NCI-H446 (cell line): Measurements from ENCODE around the gene ARSJ.
"Not testable (repeated sequence)": the region's sequence is repeated elsewhere in the genome, so short reads cannot be mapped to it uniquely, and the experiment has no call there.

Experiments
- DNase-seq, 2 experiments: peaks; one replicate each; lab custom pipeline; 2025; lab: John Stamatoyannopoulos, UW

ARSJ gene

DNA sequence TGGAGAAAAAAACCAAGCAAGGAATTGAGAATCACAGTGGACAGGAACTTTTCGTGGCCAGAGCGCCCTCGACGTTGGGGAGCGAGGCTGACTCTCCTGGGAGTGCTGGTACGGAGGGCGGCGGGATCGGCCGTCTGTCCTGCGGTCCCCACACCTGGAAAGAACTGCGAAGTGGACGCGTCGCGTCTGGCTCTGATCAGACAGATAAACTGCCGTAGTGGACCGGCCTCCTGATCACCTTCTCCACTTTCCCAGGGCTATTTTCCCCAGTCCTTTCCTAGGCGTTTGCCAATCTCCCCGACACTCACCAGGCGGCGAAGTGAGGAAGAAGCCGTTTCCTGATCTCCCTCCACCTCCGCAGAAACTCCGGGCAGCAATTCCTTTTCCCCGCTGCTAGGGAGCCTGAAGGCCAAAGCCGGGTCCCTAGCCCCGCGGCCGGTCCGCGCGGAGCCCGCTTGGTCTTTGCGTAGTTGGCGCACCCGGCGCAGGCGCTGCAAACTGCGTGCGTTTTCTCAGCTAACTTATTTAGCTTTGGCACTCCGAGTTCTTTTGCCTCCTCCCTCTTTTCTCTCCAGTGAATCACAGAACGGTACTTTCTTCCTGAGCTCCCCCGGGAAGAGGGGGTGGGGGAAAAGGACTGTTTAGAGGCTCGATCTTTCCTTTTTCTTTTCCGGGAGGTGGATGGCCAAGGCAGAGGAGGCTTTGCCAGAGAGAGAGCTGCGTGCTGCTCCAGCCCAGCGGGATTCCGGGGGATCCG, at the start of gene ARSJ:
Gene ARSJ, minus strand, starts transcription at position 500 of the 757 bp plus-strand sequence. CDS start 813 bp downstream, outside the sequence.
- DNase-seq = peak; percentile 28 to 58

DNA sequence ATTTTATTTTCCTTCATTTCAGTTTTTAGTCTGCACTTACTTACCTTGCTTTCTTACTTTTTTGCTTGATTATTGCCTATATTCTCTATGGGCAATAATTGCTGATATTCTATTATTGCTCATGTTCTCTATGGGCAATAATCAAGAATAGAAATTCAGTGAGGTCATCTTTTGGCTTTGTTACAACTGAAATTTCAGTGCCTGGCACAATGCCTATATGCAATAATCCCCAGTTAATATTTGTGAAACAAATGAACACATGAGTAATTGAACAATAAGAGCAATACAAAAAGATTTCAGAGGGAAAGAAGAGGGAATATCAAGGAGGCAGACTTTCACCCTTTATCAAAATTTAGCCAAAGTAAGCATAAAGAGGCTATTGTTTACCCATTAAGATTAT, 48.6 kb upstream of the ARSJ start:
- DNase-seq = peak; percentile 19 to 58

DNA sequence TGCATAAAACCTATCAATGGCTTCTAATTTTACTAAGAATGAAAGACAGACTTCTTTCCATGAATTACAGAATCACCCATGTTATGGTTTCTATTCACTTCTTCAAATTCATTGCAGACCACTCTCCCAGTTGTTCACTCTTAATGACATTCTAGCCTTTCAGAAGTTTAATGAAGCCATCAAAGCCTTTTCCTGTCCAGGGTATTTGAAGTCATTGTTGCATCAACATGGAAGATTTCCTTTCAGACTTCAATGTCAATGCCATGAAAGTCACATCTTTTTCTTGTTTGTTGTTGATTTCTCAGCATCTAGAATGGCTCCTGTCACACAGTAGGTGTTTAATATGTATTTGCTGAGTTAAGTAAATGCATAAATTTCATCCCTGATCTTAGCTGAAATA, 48.1 kb upstream of the ARSJ start:
- DNase-seq = no peak

DNA sequence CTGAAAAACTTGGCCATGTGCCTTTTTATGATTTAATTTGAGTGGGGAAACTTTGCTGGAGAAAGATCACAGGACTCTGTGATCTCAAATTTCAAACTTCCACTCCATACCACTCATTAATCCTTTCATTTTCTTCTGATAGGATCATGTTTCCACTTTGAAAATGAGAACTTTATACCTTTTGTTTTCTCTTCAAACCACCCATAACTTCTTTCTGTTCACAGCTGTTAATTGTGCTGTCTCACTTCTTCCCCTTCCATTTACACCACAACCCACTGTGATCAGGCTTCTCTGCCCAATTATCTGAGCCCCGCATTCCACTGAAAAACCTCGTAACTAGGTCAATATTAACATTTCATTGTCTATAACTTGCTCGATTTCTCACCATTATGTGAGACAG, 47.0 kb upstream of the ARSJ start:
- no peak for DNase-seq

DNA sequence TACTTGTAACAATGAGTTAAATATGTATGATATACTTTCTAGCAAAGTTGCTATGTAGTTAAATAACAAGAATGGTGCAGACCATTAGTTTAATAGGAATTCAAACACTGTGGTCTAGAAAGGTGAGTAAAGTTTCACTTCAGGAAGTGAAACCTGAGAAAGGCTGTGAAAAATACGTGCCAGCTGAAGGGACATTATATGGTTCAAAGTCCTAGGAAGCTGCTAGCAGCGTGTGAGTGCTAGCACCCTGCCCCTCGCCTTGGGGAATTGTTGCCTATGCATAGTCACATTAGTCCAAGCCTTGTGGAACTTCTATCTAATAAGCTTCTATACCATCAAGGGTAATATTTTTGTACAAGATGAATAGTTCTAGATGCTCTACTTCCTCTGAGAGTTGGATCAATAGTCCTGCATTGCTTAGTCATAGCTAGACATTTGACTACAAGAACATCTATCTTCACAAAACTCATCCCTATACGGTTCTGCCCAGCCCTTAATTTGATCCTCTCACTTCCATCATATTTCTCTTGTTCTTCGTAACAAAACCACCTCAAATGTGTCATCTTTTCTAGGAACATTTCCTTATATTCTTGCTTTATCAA, 45.8 kb upstream of the ARSJ start:
- no peak for DNase-seq

DNA sequence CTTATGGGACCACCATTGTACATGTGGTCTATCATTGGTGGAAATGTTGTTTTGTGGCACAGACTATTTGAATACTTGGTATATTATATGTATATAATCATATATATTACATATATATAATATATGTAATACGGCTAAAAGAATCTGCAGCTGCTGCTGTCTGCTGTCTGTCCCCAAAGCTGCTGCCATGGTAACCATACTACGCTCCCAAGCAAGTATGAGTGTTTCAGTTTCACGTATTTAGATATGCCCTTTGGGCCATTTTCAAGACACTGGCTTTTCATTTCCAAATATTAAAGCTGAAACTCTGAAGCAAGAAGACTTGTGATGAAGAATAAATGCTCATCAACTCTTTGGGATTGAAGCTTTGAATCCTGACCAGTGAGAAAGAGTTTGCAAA, 42.0 kb upstream of the ARSJ start:
- no peak for DNase-seq

DNA sequence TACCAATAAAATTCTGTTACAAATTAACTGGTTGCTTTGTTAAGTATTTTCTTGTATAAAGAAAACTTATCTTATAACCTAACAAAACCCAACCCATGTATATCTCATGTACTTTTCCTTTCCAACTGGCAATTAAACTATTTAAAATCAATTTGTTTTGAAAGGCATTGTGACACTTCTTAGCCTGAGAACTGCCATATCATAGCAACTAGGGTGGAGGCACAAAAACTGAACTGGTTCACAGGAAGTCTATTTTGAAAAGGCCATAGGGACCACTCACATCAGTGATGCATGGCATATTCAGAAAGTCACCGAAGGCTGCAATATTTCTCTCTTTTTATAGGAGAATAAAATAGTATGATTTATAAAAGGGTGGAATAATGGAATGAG, 40.5 kb upstream of the ARSJ start:
- DNase-seq = no peak

DNA sequence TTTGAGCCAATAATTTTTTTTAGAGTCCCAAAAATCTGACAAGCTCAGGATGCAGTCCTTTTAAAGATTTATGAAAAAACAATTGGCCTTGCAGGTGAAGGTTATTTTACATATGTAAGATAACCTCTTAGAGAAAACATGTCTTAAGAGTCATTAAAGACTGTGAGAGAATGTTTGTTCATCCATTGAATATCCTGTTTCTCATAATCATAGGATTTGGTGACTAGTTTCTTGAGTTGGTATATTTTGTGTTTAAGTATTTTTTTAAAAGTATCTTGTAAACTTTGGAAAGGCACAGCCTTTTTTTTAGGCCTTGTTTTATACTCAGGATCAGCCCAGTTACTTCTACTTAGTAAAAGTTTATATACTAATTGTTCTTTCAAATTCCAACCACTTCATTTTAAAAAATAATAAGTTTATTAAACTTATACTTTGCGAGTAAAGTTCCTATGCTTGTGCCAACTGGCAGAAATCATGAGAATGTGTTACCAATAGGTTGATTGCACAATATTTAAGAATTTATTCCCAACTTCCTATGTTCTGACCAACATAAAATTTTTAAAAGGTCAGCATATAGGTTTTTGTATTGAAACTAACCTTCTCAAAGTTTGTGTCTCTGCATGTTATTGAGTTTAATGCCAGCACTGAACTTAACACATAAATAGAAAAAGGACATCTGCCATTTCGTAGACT, 40.0 kb upstream of the ARSJ start:
- DNase-seq = no peak

DNA sequence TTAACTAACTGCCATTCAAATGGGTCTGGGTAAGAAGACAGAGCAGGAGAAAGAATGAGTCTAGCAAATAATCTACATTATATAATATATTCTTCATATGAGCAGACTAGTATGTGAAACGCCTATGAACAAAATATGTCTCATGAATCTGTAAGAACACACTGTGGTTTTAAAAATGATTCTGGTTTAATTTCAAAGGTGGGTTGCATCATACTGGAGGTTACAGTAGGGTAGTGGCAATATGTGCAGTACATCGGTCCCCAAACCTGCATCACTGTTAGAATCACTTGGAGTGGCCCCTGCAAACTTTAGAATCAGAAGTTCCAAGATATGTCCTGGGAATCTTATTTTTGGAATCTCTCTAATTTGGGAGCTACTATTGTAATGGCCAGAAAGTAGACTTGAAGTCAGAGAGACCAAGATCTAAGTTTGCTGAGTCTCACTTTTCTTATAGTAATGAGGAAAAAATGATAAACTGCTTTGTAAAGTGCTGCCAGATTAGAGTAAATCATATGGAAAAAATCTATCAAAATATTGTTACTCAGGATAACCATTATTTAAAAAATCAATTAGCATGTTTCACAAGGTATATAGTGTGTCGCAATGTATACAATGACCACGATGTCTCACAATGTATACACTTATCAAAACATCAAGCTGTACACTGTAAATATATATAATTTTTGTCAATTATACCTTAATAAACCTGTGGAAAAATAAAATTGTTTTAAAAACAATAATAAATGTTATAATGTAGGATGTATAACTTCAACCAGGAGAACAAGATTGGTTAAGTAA, 37.9 kb upstream of the ARSJ start:
- no peak for DNase-seq

DNA sequence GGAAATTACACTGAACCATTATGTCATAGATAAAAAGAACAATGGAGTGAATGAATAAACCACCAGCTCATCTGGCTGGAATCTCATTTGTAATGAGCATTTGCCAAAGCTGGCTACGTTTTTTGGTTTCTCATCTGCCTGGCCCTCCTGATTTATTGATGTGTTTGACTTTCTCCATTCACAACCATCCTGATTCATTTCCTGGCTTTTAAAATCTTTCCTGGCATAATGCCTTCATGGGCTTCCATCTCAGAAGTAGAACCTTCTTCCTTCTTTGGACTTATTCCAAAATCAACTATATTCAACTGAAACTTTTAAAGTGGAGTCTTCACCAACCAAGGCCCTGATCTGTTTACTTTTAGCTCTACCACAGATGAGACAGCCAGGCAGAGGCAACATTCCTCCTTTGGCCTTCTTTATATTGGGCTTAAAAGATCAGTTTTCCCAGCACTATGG, 36.0 kb upstream of the ARSJ start:
- peak; percentile 73 to 96 for DNase-seq

DNA sequence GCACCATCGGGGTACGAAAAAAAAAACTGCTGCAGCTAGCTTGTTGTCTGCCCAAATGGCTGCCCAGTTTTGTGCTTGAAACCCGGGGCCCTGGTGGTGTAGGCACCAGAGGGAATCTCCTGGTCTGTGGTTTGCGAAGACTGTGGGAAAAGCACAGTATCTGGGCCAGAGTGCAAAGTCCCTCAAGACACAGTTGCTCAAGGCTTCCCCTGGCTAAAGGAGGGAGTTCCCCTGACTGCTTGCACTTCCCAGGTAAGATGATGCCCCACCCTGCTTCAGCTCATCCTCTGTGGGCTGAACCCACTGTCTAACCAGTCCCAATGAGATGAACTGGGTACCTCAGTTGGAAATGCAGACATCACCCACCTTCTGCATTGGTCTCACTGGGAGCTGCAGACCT, 33.8 kb upstream of the ARSJ start:
- DNase-seq = not testable (repeated sequence)

DNA sequence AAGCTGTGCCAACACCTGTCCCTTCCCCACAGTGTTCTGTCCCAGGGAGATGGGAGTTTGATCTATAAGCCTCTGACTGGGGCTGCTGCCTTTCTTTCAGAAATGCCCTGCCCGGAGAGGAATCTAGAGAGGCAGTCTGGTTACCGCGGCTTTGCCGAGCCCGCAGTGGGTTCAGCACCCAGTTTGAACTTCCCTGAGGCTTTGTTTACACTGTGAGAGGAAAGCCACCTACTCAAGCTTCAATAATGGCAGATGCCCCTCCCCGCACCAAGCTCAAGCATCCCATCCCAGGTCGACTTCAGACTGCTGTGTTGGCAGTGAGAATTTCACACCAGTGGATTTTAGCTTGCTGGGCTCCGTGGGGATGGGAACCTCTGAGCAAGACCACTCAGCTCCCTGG, 33.3 kb upstream of the ARSJ start:
- DNase-seq = no peak

DNA sequence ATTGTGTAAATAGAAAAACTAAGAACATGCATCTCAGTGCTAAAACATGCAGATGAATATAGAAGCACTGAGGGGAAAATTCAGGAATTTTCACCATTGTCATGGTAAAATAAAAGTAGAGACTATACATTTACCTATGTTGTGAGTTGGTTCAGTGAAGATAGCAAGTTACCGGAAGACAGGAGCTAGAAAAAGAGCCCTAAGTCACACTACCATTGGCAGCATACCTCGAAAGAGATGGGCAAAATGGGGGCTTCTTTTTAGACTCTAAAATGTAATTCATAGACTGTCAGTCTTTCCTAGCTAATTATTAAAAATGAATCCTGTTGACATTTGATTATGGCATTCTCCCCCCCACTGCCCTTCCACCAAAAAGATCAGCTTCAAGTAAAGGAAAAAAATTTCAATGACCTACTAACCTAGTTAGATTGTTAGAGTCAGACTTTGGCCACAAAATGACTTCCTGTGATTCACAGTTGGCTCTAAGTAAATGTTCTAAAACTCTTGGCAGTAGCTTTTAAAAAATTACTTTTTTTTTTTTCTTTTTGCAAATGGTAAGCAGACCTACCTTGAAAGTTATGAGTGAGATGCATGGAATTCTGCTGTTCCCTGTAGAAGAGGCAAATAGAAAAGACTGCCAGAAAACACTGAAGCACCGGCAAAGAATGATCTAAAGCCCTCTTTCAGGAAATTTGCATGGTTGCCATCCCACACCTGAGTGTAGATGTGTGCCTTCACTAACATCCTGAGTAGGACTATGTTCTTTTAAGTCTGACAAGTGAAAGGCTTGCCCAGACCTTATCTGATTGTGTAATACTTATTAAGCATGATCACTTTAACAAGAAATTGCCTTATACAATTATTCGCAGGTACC, 26.4 kb upstream of the ARSJ start:
- no peak for DNase-seq

DNA sequence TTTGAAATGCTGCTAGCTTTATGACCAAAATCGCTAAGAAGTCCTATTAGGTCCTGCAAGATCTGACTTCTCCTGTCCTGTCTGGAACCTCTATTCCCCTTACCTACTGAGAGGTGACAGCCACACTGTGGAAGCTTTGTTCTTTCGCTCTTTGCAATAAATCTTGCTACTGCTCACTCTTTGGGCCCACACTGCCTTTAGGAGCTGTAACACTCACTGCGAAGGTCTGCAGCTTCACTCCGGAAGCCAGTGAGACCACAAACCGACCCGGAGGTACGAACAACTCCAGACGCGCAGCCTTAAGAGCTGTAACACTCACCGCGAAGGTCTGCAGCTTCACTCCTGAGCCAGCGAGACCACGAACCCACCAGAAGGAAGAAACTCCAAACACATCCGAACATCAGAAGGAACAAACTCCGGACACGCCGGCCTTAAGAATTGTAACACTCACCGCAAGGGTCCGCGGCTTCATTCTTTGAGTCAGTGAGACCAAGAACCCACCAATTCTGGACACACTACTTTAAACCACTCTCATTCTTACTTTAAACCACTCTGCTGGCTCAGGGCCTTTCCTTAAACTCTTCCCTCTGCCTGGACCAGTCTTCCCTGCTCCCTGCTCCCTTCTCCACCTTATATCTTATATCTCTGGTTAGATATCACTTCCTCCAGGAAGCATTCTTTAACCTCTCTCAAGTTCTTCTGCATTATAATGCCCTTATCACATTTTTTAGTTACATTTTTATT, 25.2 kb upstream of the ARSJ start:
- not testable (repeated sequence) for DNase-seq

DNA sequence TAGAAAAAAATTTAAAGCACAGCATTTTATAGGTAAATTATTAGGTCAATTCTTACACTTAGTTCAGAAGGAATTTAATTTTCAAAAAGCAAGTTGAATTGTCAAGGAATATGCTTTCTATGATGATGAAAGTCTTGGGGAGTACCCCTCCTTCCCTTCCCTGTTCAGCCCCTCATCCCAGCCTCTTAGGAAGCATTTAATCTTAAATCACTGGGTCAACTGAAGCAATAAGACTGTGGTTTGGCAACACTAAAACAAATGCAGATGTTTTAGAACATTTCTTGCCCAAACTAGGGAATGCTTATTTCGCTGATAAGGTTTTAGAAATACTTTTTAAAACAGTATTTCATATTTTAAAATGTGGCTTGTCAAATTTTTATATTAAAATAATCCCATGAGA, 19.1 kb upstream of the ARSJ start:
- DNase-seq = no peak

DNA sequence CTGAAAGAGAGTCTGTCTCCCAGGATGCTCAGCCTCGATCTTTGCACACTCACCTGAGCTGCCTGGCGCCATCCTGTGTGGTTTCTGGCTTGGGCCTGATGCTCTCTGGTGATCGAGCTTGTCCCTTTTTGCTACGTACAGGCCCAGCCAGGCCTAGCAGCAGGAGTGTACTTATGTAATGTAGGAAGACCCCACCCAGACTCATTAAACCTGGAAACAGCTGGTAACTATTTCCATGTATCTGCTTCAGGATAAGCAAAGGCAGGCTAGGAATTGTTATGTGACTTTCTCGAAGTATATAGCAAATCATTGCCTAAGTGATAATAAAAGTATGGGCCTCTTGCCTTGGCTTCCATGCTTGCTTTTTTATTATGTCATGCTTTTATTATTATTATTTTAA, 18.6 kb upstream of the ARSJ start:
- no peak for DNase-seq

DNA sequence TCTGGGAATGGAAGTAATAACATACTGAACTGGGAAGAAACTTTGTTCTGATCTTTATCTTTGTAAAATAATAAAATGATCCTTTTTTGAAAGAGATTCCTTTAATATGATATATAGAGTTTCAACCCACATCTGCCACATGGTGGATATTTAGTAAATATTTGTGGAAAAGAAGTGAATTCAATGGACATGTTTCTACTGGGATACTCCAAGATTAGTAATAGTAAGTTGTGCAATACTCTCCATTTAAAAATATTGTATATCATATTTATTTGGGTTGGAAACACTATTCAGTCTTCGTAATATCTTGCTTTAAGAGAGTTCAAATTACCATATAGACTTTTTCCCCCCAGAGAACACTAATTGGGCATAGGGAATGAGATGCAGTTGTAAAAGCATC, 17.8 kb upstream of the ARSJ start:
- DNase-seq = no peak

DNA sequence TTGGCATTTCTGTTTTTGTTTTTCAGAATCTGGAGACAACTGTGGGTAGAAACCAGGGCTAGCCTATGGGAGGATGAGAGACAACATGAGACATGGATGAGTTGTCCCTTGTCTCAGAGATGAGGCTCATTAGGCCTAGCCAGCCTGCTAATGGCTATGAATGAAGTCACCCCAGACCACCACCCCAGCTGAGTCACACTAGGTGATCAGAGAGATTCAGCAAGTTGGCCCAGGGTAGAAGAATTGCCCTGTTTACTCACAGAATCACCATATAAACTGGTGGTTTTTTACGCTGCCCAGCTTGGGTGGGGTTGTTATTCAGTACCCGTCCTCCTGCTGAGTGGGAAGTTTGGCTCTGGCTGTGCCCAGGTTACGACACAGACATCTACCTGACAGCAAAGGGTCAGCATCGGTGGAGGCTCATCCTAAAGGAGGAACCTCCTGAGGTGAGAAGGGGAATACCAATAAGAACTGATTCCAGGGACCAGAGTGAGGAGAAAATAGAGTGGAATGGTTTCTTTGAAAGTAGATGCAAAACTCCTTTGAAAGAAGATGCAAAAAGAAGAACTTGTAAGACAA, 17.2 kb upstream of the ARSJ start:
- DNase-seq = no peak

DNA sequence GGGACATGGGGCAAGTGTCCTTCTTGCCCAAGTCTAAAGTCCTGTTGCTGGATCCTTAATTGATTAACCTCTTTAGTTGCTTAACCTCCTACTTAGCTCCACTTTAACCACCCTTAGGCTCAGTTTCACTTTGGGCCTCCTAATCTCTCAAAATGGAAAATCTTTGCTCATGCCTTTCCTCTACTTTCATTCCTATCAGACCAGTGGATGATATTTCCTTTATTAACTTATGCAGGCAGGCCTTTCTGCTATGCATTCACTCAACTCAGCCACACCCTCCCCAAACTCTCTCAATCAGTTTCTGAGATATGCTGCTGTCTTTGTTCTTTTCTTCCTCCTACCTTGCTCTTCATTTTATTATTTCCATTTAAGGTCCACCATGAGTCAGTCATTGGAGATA, 14.4 kb upstream of the ARSJ start:
- no peak for DNase-seq

DNA sequence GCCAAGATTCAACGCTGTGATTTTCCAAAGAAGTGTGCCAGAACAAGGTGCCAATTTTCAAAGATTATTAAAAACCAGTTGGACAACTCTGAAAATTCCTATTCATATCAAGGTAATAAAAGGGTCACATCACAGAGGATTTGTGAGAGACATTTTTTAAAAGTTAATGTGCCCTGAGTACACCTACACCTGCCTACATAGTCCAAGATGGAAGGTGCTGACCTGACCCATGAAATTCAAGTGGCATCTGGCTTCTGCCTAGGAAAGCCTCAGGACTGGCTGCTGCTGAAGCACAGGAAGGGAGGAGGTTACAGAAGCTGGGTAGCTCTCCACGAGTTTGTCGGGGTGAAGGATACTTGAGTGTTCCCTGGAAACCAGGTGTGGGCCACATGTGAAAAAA, 11.4 kb upstream of the ARSJ start:
- DNase-seq = no peak
